Prostate gland (tissue), 2 donors: ENCODE measurements around the gene KPNA3. TPM values are rescaled to one million over a fixed set of nuclear protein-coding genes. Genes with fewer than 3 reads are reported as not detected.
A peak's percentile ranks its signal among the peaks of the same experiment; 100 is the strongest.

ENCODE experiments used
- DNase-seq: peaks from one replicate; pipeline ENCODE4 v3.0.0-alpha.2; 2019; ENCODE audit warnings: low spot score
- H3K27ac ChIP-seq, 2 donors: fragments of 200-600 bp; sonication (generic); 2 replicates each; pipeline ENCODE4 v1.5.1; 2017 to 2019
- H3K27me3 ChIP-seq: fragments of 200-600 bp; sonication (generic); replicated peaks from 2 replicates; pipeline ENCODE4 v1.5.1; 2019; ENCODE audit not compliant: insufficient read depth
- H3K36me3 ChIP-seq, 2 donors: fragments of 200-600 bp; sonication (generic); 1 replicate in 1 of 2; 2 replicates in 1 of 2; pipeline versions ENCODE4 v1.5.1 to v1.8.1; 2017 to 2019
- H3K4me1 ChIP-seq: fragments of 200-600 bp; sonication (generic); replicated peaks from 2 replicates; pipeline ENCODE4 v1.5.1; 2019
- H3K4me3 ChIP-seq, 2 donors: fragments of 200-600 bp; sonication (generic); 2 replicates each; pipeline ENCODE4 v1.5.1; 2017 to 2019
- H3K9me3 ChIP-seq: fragments of 200-600 bp; sonication (generic); 2 replicates; pipeline ENCODE4 v1.5.1; 2017
- POLR2A ChIP-seq: fragments of 450-650 bp; IDR thresholded peaks from one replicate; pipeline ENCODE4 v1.6.1; 2016; ENCODE audit warnings: antibody characterized with exemption, mild to moderate bottlenecking
- POLR2AphosphoS5 ChIP-seq: sonication (generic); formaldehyde crosslinking; IDR thresholded peaks from one replicate; pipeline ENCODE4 v1.6.1; 2017; ENCODE audit warnings: antibody characterized with exemption
- WGBS: methylation state at CpG from one replicate; pipeline ENCODE4 v1.1.5; 2018; 5-methylcytosine and 5-hydroxymethylcytosine counted together
- intact Hi-C: fragments of 100-400 bp; cut with DNase I; formaldehyde crosslinking; loops from one replicate; pipeline ENCODE4 v1.14.2; 2022
- total RNA-seq, 2 donors: library from RNA; depleted of rRNA; stranded (reverse); fragments of >200 nt; gene quantifications; one replicate each; pipeline ENCODE4 v1.1.0, GENCODE V29; 2016
- TF ChIP-seq, protein P1 (sequence below), 4 experiments: fragments of 200-600 bp in 2 of 4; fragments of 450-650 bp in 2 of 4; sonication (generic) in 2 of 4; IDR thresholded peaks; 1 replicate in 3 of 4; 2 replicates in 1 of 4; pipeline ENCODE4 v1.5.1; 2016 to 2019; ENCODE audit warnings: antibody characterized with exemption in 4 of 4, mild to moderate bottlenecking in 2 of 4, moderate library complexity in 2 of 4

The KPNA3 gene
- total RNA-seq, 2 donors from 2014 or later: 16.9 to 26.4 TPM

DNA sequence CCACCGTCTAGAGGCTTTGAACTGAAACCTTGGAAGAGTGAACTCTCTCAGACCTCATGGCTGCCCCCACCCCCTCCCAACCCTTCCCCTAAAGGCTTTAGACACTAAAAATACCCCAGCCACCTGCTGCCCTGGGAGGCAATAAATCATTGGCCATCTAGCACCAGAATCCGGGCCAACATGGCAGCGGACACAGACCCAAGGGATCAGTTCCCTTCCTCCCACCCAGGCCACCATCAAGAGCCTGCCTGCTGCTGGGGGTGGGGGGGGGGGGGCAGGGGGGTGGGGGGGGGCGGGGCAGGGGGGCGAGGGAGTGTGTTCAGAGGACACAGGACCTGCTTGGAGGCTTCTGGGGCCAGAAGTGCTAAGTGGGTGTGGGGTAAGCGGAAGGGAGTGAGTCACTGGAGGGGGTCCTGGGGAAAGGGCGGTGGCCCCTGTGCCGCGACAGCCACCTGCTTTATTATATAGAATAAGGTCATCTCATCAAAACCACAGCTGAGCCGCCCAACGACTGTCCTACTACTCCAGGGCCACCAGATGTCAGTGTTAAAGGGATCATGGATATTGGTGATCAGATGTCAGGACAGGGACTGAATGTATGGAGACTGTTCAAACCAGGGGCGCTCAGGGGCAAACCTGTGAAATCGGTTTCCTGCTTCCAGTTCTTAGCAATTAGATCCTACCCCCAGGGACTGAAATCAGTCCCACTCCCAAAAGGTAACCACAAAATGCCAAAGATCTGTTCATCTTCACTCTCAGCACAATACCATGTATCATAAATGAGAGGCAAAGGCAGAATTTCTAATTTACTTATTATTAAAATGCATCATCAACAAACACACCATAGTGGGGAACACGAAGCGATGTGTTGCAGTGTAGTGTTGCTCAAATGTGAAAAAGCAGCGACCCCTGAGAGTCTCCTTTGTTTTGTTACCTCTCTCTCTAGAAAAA is 139.9 kb downstream of the KPNA3 start:
- WGBS: 38% methylated on average over 16 of the region's 16 CpGs
- DNase-seq: peak; percentile 26
- Histone ChIP-seq H3K27me3 (no peaks in the 10 kb centered on the region), H3K9me3 (no peaks in the 10 kb centered on the region), H3K4me3 (no peak overlapping the region), H3K36me3 (no peaks in the 10 kb centered on the region), H3K4me1 (no peaks in the 10 kb centered on the region), H3K27ac (no peak overlapping the region)
- intact Hi-C loops: loop anchor here (5.0 kb wide), 2 partner anchors 140 to 195 kb away; partner anchors contain the start of gene KPNA3
- TF ChIP-seq POLR2A: no peak
- TF ChIP-seq, protein P1, sequence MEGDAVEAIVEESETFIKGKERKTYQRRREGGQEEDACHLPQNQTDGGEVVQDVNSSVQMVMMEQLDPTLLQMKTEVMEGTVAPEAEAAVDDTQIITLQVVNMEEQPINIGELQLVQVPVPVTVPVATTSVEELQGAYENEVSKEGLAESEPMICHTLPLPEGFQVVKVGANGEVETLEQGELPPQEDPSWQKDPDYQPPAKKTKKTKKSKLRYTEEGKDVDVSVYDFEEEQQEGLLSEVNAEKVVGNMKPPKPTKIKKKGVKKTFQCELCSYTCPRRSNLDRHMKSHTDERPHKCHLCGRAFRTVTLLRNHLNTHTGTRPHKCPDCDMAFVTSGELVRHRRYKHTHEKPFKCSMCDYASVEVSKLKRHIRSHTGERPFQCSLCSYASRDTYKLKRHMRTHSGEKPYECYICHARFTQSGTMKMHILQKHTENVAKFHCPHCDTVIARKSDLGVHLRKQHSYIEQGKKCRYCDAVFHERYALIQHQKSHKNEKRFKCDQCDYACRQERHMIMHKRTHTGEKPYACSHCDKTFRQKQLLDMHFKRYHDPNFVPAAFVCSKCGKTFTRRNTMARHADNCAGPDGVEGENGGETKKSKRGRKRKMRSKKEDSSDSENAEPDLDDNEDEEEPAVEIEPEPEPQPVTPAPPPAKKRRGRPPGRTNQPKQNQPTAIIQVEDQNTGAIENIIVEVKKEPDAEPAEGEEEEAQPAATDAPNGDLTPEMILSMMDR (IDR thresholded peaks at IDR 0.05): peak in 3 of 4 experiments; percentile 30 to 51 (median 34)

DNA sequence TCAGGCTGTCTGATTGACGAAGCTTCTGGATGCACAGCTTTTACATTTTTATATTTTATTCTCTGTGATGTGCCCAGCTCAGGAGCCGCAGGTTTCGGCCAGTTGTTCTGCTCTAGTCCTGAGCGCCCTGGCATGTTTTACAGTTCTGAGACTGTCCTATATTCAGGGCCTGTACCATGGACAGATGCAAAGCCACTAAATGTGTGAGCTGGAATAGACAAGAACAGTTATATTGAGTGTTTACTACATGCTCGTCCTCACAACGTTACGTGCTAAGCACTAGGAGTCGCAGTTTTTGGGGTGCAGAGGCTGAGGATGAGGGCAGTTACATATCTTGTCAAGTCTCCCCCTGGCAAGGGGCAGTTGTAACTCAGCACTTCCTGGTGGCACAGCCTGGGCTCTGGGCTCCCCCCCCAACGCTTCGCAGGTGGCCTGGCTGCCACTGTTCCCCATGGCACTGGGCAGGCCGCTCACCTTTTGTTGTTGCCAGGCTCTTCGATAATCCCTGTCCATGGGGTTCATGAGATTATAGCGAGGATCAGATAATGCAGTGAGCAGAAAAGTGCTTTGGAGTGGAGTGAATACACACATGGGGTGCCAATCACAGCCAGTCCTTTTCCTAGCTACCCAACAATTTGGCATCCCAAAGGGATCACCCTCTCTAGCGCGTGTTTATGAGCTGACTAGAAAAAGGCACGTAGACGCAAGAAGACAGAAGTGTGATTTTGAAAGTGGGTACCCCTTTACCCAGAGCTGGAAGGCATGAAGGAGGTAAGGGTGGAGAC is 140.7 kb downstream of the KPNA3 start:
- intact Hi-C loops: loop anchor here (5.0 kb wide), 2 partner anchors 141 to 196 kb away; partner anchors contain the start of gene KPNA3
- H3K27ac ChIP-seq: no peak overlapping the region
- no peaks in the 10 kb centered on the region for H3K4me1 ChIP-seq
- no peak overlapping the region for H3K4me3 ChIP-seq
- no peaks in the 10 kb centered on the region for H3K27me3 ChIP-seq
- TF ChIP-seq, protein P1 (IDR thresholded peaks at IDR 0.05): no peak
- TF ChIP-seq POLR2A: no peak
- no peak for TF ChIP-seq POLR2AphosphoS5
- no peaks in the 10 kb centered on the region for H3K36me3 ChIP-seq
- DNase-seq: no peak
- 76% methylated on average over 16 of the region's 17 CpGs for WGBS
- no peaks in the 10 kb centered on the region for H3K9me3 ChIP-seq

DNA sequence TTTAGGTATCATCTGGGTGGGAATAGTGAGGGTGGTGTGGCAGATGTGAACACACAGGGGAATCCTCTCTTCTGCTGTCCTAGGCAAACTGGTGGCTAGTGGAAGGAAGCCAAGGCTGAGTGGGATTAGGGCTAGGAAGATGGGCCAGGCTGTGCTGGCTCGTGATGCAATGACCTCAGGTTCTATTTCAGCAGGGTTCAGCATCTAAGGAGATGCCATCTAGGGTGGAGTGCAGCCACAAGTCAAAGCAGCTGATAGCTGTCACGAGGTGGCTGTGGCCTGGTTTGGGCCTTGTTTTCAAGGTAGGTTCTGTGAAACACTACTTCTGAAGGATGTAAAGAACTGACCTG is 142.5 kb downstream of the KPNA3 start:
- H3K4me3 ChIP-seq: no peak overlapping the region
- no peaks in the 10 kb centered on the region for H3K4me1 ChIP-seq
- no peaks in the 10 kb centered on the region for H3K27me3 ChIP-seq
- no peak for TF ChIP-seq POLR2AphosphoS5
- no peaks in the 10 kb centered on the region for H3K36me3 ChIP-seq
- no peaks in the 10 kb centered on the region for H3K9me3 ChIP-seq
- intact Hi-C loops: loop anchor here (5.0 kb wide), 2 partner anchors 142 to 197 kb away; partner anchors contain the start of gene KPNA3
- no peak overlapping the region for H3K27ac ChIP-seq
- 84% methylated on average over 2 of the region's 2 CpGs for WGBS
- no peak for DNase-seq

Other genes with a start within 250 kb of the KPNA3 start
- gene RCBTB1, start 207.1 kb downstream of the KPNA3 start, total RNA-seq: 10 to 100 TPM; 15.7 to 29.4 TPM
- gene ARL11, start 164.2 kb downstream of the KPNA3 start, total RNA-seq: under 1 TPM; 0.05 to 0.40 TPM
- gene EBPL, start 101.2 kb downstream of the KPNA3 start, total RNA-seq: 100 to 1,000 TPM in 1 of 2 donors, 10 to 100 TPM in 1; 95.4 to 114 TPM
- 1 to 10 TPM; 6.9 to 8.4 TPM for gene SPRYD7, start 143.7 kb upstream of the KPNA3 start, total RNA-seq
- gene TRIM13, start 204.4 kb upstream of the KPNA3 start, total RNA-seq: 10 to 100 TPM; 24.4 to 52.4 TPM
- gene KCNRG, start 222.8 kb upstream of the KPNA3 start, total RNA-seq: 1 to 10 TPM; 1.0 to 3.9 TPM